Kidney epithelial cell (primary cell): ENCODE data around the gene CHD9NB. TPM values are rescaled to one million over a fixed set of nuclear protein-coding genes. Genes with fewer than 3 reads are reported as not detected.

Experiments used
- DNase-seq: peaks from one replicate; pipeline ENCODE4 v3.0.0-alpha.2; 2010; ENCODE audit warnings: low read depth
- H3K27me3 ChIP-seq: 2 replicates; pipeline ENCODE4 v1.6.0; 2011; ENCODE audit warnings: low read length; ENCODE audit not compliant: control insufficient read depth, insufficient read depth
- H3K36me3 ChIP-seq: 2 replicates; pipeline ENCODE4 v1.5.1; 2011; ENCODE audit warnings: low read length; ENCODE audit not compliant: control insufficient read depth, insufficient read depth
- H3K4me3 ChIP-seq: 2 replicates; pipeline ENCODE4 v1.5.1; 2011; ENCODE audit warnings: low read depth, mild to moderate bottlenecking, control low read depth, low read length
- total RNA-seq: library from RNA; depleted of rRNA; stranded (reverse); fragments of >200 nt; gene quantifications from 2 replicates; pipeline ENCODE4 v1.2.3, GENCODE V29; 2015
- TF ChIP-seq, protein P1 (sequence below): IDR thresholded peaks from 2 replicates; pipeline ENCODE4 v1.5.1; 2011; ENCODE audit warnings: mild to moderate bottlenecking, moderate library complexity, low read length, control low read depth, inconsistent platforms; ENCODE audit not compliant: insufficient read depth, poor library complexity, severe bottlenecking

The CHD9NB gene
- total RNA-seq, 1 donor from 2014 or later, result 1.0 TPM

DNA sequence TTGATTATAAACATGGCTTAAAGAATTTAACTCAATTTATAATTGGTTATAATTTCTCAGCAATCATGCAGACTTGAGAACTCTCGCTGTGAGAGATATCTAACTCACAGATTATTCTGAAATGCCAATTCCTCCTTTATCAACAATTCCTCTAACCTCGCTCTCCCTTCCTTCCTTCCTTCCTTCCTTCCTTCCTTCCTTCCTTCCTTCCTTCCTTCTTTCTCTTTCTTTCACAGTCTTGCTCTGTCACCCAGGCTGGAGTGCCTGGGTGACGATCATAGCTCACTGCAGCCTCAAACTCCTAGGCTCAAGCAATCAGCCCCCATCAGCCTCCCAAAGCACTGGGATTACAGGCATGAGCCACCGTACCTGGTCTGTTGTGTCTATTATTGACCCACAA lies 44.5 kb upstream of the CHD9NB start:
- no peaks in the 10 kb centered on the region for H3K27me3 ChIP-seq
- no peak for DNase-seq
- H3K4me3 ChIP-seq, result no peak overlapping the region
- TF ChIP-seq, protein P1, sequence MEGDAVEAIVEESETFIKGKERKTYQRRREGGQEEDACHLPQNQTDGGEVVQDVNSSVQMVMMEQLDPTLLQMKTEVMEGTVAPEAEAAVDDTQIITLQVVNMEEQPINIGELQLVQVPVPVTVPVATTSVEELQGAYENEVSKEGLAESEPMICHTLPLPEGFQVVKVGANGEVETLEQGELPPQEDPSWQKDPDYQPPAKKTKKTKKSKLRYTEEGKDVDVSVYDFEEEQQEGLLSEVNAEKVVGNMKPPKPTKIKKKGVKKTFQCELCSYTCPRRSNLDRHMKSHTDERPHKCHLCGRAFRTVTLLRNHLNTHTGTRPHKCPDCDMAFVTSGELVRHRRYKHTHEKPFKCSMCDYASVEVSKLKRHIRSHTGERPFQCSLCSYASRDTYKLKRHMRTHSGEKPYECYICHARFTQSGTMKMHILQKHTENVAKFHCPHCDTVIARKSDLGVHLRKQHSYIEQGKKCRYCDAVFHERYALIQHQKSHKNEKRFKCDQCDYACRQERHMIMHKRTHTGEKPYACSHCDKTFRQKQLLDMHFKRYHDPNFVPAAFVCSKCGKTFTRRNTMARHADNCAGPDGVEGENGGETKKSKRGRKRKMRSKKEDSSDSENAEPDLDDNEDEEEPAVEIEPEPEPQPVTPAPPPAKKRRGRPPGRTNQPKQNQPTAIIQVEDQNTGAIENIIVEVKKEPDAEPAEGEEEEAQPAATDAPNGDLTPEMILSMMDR, result no peak
- H3K36me3 ChIP-seq, result no peaks in the 10 kb centered on the region

DNA sequence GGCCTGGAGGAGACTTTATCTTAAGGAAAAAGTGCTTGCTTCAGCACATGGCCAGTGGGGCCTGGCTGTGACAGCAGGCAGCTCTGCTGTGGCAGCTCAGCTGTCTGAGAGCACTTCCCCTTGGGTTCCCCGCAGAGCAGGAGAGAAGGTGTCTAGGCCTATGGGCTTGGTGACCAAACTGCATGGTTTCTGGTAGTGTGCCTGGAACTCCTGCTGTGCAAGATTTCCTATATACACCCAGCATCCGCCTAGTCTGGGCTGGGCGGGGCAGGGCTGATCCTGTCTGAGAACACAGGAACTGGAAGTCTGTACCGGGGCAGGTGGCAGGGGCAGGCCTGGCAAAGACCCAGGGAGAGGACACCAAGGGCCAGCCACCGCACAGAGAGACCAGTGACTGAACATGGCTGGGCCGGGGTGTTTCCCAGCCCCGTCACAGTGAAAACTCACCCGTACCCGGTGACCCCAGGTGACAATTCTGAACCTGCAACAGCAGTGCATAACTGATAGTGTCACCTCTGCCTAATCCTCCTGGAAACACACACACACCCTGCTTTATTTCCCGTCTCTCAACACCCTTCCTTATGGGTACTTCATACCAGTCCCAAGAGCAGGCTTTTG lies 41.4 kb upstream of the CHD9NB start:
- TF ChIP-seq, protein P1, result no peak
- Histone ChIP-seq H3K4me3 (no peak overlapping the region), H3K36me3 (no peaks in the 10 kb centered on the region), H3K27me3 (no peaks in the 10 kb centered on the region)
- DNase-seq, result no peak

DNA sequence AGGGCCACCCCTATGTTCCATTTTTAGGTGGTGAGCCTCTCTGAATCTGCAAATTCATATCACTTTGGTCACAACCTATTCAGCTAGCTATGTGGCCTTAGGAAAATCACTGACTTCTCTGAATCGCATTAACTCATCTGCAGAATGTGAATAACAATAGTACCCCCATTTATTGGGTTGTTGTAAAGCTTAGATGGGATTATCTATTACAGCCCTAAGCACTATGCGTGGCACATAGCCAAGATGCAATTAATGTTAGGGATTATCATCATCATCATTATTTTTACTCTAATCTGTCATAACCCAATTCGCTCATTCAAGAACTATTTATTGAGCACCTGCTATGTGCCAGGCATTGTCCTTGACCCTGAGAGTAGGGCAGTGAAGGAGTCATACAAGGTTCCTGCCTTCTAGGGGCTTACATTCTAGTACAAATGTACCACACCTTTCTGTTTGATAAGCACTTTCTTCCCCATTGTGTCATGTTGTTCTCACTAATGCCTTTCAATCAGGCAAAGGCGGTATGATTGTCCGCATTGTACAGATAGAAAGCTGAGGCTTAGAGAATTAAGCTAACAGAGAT lies 40.6 kb upstream of the CHD9NB start:
- TF ChIP-seq, protein P1, result no peak
- H3K36me3 ChIP-seq, result no peaks in the 10 kb centered on the region
- no peak for DNase-seq
- no peaks in the 10 kb centered on the region for H3K27me3 ChIP-seq
- H3K4me3 ChIP-seq, result no peak overlapping the region

DNA sequence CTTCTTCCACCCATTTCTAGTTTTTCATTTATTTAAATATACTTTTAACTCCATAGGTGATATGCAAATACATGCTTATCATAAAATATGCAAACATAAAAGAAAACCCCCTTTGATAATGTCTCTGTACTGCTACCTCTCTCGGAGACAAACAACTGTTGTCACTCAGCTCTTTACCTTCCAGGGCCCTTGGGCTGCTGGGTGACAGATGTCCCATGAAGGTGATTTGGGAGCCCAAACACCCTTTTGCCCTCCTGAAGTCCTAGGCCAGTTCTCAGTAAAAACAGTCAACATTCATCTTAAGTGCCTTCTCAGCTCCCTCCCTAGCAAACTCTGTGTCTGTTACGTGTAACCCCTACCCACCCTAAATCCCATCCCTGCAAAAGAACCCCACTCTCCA lies 39.6 kb upstream of the CHD9NB start:
- Histone ChIP-seq H3K27me3 (no peaks in the 10 kb centered on the region), H3K36me3 (no peaks in the 10 kb centered on the region), H3K4me3 (no peak overlapping the region)
- no peak for DNase-seq
- TF ChIP-seq, protein P1, result no peak

DNA sequence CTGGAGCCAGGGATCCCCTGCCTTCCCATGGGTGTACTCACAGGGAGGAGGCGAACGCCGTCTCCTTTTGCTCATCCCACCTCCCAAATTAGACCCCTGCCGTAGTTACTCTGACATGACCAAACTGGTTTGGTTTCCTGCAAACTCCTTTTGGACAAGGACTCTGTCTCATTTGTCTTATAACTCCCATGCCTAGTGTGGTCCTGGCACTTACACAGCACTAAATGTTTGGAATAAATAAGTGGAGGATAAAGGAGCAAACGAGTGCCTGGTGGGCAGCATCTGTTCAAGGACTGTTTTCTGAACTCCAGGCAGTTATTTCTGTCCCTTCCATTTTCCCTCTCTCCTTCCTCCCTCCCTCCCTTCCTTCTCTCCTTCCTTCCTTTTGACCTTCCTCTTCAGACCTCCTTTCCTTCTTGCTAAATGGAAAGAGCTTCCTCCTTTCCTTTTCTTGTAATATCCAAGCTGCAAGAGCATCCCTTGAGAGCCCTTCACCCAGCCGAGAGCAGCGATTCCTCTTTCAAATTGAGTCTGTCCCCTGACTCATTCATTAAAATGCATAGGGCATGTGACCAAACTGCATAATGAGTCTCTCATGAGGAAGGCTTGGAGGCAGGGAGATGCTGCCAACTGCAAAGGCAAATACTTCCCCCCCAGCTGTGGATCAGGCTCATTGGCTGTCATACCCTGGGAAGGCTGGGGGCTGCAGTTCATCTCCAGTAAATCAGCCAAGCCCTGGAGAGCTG lies 38.9 kb upstream of the CHD9NB start:
- Histone ChIP-seq H3K4me3 (no peak overlapping the region), H3K27me3 (no peaks in the 10 kb centered on the region), H3K36me3 (no peaks in the 10 kb centered on the region)
- TF ChIP-seq, protein P1, result no peak
- no peak for DNase-seq
